B cell (primary cell): ENCODE data around the gene EML5. TPM values are rescaled to one million over a fixed set of nuclear protein-coding genes. Genes with fewer than 3 reads are reported as not detected.

ENCODE experiments used
- ATAC-seq: fragments of 200-7000 bp; cut with Tn5 transposase; one replicate; pipeline ENCODE4 v1.10.0; 2021; ENCODE audit warnings: low read depth, mild to moderate bottlenecking, moderate number of reproducible peaks, moderate library complexity
- CTCF ChIA-PET: fragments of 350-600 bp; sonication (Branson Sonifier 250); formaldehyde crosslinking; loops from one replicate; lab custom pipeline; 2021; ENCODE audit warnings: antibody characterized with exemption, inconsistent platforms; lab: Charles Lee
- POLR2A ChIA-PET: fragments of 350-600 bp; sonication (Branson Sonifier 250); formaldehyde crosslinking; loops from one replicate; lab custom pipeline; 2021; ENCODE audit warnings: antibody characterized with exemption; lab: Charles Lee
- DNase-seq: peaks from one replicate; pipeline ENCODE4 v3.0.0; 2013
- H2AFZ ChIP-seq: 2 replicates; pipeline ENCODE4 v1.6.1; 2012; ENCODE audit warnings: mild to moderate bottlenecking, low read depth, low read length; ENCODE audit not compliant: insufficient read depth, poor library complexity, severe bottlenecking
- H3K27ac ChIP-seq, 2 donors: 1 replicate in 1 of 2; 2 replicates in 1 of 2; pipeline ENCODE4 v1.5.1; 2012 to 2013; ENCODE audit warnings: low read length in 2 of 2, mild to moderate bottlenecking in 2 of 2, moderate library complexity in 1 of 2
- H3K27me3 ChIP-seq, 4 experiments: fragments of 200-600 bp in 1 of 4; sonication (generic) in 1 of 4; replicated peaks in 1 of 4; 1 replicate in 2 of 4; 2 replicates in 2 of 4; pipeline versions ENCODE4 v1.6.1 to v1.7.0; 2013 to 2016; ENCODE audit warnings: low read length in 3 of 4, mild to moderate bottlenecking in 2 of 4, mixed read lengths in 1 of 4, moderate library complexity in 1 of 4; ENCODE audit not compliant: insufficient read depth in 4 of 4, control insufficient read depth in 3 of 4; ENCODE audit errors: control extremely low read depth in 1 of 4
- H3K36me3 ChIP-seq, 2 experiments: replicated peaks in 1 of 2; 1 replicate in 1 of 2; 2 replicates in 1 of 2; pipeline versions ENCODE4 v1.6.1 to v1.7.1; 2013; ENCODE audit warnings: low read length in 1 of 2; ENCODE audit not compliant: insufficient read depth in 2 of 2, control insufficient read depth in 1 of 2; ENCODE audit errors: control extremely low read depth in 1 of 2, extremely low read depth in 1 of 2
- H3K4me1 ChIP-seq, 2 donors: fragments of 200-600 bp in 1 of 2; sonication (generic) in 1 of 2; 1 replicate in 1 of 2; 2 replicates in 1 of 2; pipeline versions ENCODE4 v1.5.1 to v1.6.1; 2013 to 2017; ENCODE audit warnings: low read length in 2 of 2; ENCODE audit not compliant: control insufficient read depth in 2 of 2, insufficient read depth in 2 of 2
- H3K4me2 ChIP-seq: replicated peaks from 2 replicates; pipeline ENCODE3; 2012; ENCODE audit warnings: mild to moderate bottlenecking, low read depth, low read length; ENCODE audit not compliant: poor library complexity, severe bottlenecking
- H3K4me3 ChIP-seq, 5 experiments: fragments of 200-600 bp in 1 of 5; sonication (generic) in 1 of 5; 1 replicate in 3 of 5; 2 replicates in 2 of 5; pipeline versions ENCODE4 v1.5.1 to v1.7.0; 2011 to 2016; ENCODE audit warnings: low read length in 4 of 5, mild to moderate bottlenecking in 4 of 5, low read depth in 2 of 5, control low read depth in 1 of 5, moderate library complexity in 1 of 5; ENCODE audit not compliant: insufficient read depth in 1 of 5; ENCODE audit errors: control extremely low read depth in 1 of 5, extremely low read depth in 1 of 5
- H3K79me2 ChIP-seq: fragments of 200-600 bp; sonication (generic); one replicate; pipeline ENCODE4 v1.6.0; 2016; ENCODE audit warnings: low read length; ENCODE audit not compliant: control insufficient read depth, insufficient read depth
- H3K9ac ChIP-seq: fragments of 200-600 bp; sonication (generic); 2 replicates; pipeline ENCODE4 v1.6.1; 2017; ENCODE audit warnings: mild to moderate bottlenecking, low read length, moderate library complexity
- H3K9me3 ChIP-seq, 3 donors: one replicate each; pipeline versions ENCODE4 v1.6.1 to v1.7.1; 2013; ENCODE audit warnings: low read length in 2 of 3; ENCODE audit not compliant: control insufficient read depth in 2 of 3, insufficient read depth in 1 of 3; ENCODE audit errors: control extremely low read depth in 1 of 3
- H4K20me1 ChIP-seq: 2 replicates; pipeline ENCODE4 v1.6.0; 2012; ENCODE audit warnings: mild to moderate bottlenecking, low read length; ENCODE audit not compliant: insufficient read depth, control insufficient read depth, poor library complexity, severe bottlenecking
- H3K27ac Mint-ChIP-seq: one replicate; pipeline ENCODE4 v1.8.0; 2021; ENCODE audit warnings: mixed read lengths
- H3K27me3 Mint-ChIP-seq: one replicate; pipeline ENCODE4 v1.8.0; 2021; ENCODE audit warnings: mixed read lengths
- H3K4me1 Mint-ChIP-seq: one replicate; pipeline ENCODE4 v1.8.0; 2021; ENCODE audit warnings: mixed read lengths
- H3K4me3 Mint-ChIP-seq: one replicate; pipeline ENCODE4 v1.8.0; 2021; ENCODE audit warnings: mixed read lengths
- H3K9me3 Mint-ChIP-seq: one replicate; pipeline ENCODE4 v1.8.0; 2022; ENCODE audit warnings: mixed read lengths; ENCODE audit not compliant: insufficient read depth
- CTCF ChIP-seq: fragments of 200-600 bp; IDR thresholded peaks from one replicate; pipeline ENCODE4 v1.8.0; 2022; ENCODE audit warnings: antibody characterized with exemption, mild to moderate bottlenecking
- EZH2 ChIP-seq: IDR thresholded peaks from 2 replicates; pipeline ENCODE4 v1.6.1; 2012; ENCODE audit warnings: borderline replicate concordance, low read depth, mild to moderate bottlenecking, moderate library complexity, low read length; ENCODE audit not compliant: insufficient read depth, poor library complexity, severe bottlenecking
- whole genome bisulfite sequencing: methylation state at CpG from one replicate; pipeline ENCODE4 v1.1.5; 2013; ENCODE audit warnings: missing lambda C conversion rate; ENCODE audit not compliant: insufficient coverage; 5-methylcytosine and 5-hydroxymethylcytosine counted together
- intact Hi-C: fragments of 100-400 bp; cut with micrococcal nuclease; formaldehyde crosslinking; loops from one replicate; pipeline ENCODE4 v1.10.0; 2022
- polyA plus RNA-seq: library from polyadenylated mRNA; depleted of rRNA; stranded (reverse); fragments of >200 nt; gene quantifications from 2 replicates; pipeline ENCODE4 v1.2.3, GENCODE V29; 2012
- total RNA-seq, 2 donors: library from RNA; stranded (reverse); fragments of 120-200 nt in 1 of 2; gene quantifications; 1 replicate in 1 of 2; 2 replicates in 1 of 2; pipeline versions ENCODE4 v1.2.3 to v1.2.4, GENCODE V29; 2013 to 2022

The EML5 gene
- total and polyA plus RNA-seq, 2 donors (not counting 1 experiment from before 2014, with no cell fraction given): 1.7 to 6.9 TPM

DNA sequence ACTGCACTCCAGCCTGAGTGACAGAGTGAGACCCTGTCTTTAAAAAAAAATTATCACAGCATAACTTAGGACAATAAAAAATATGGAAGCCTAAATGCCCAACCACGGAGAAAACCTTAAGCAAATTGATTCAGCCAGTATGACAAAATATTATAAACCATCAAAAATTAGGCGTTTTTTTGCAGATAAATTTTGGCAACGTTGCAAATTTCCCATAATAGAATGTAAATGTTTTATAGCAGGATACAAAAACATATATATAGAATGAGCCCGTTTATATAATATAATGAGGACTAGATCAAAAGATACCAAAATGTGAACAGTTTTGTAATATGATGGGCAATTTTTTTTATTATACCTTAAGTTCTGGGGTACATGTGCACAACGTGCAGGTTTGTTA lies 6.8 kb upstream of the EML5 start:
- Histone ChIP-seq H3K27ac (no peak overlapping the region), H3K4me3 (no peak overlapping the region), H3K4me2 (no peak overlapping the region), H3K36me3 (no peaks in the 10 kb centered on the region), H4K20me1 (no peaks in the 10 kb centered on the region), H3K79me2 (no peaks in the 10 kb centered on the region), H3K4me1 (no peaks in the 10 kb centered on the region), H3K9ac (no peak overlapping the region), H3K9me3 (peaks cover 0 to 4% (median 0%) of the 10 kb centered on the region in 3 donors), H2AFZ (no peak overlapping the region), H3K27me3 (peaks cover 0 to 11% (median 4%) of the 10 kb centered on the region in 4 experiments)
- H3K4me1 Mint-ChIP-seq: no peaks in the 10 kb centered on the region
- ChIA-PET POLR2A (no interaction called here), CTCF (no interaction called here)
- no peak overlapping the region for H3K4me3 Mint-ChIP-seq
- TF ChIP-seq CTCF (no peak), EZH2 (no peak)
- no CpG with 5 or more reads among the region's 5 CpGs for WGBS
- peaks cover 29% of the 10 kb centered on the region for H3K27me3 Mint-ChIP-seq
- no peak for DNase-seq
- no peaks in the 10 kb centered on the region for H3K9me3 Mint-ChIP-seq
- intact Hi-C loops: loop anchor here (10.0 kb wide), 2 partner anchors 795 to 1155 kb away; partner anchors contain the start of genes EFCAB11, GPR65 and TDP1
- no peak for ATAC-seq
- no peak overlapping the region for H3K27ac Mint-ChIP-seq

- Mint-ChIP-seq H3K4me1 (peaks cover 3% of the 10 kb centered on the region), H3K27me3 (peaks cover 16% of the 10 kb centered on the region), H3K4me3 (no peak overlapping the region), H3K27ac (no peak overlapping the region), H3K9me3 (no peaks in the 10 kb centered on the region)
- ATAC-seq (no peak), DNase-seq (no peak)
- no peak overlapping the region for H3K4me2 ChIP-seq
- H3K4me3 ChIP-seq: no peak overlapping the region
- intact Hi-C loops: loop anchor here (10.0 kb wide), 2 partner anchors 793 to 1157 kb away; partner anchors contain the start of genes EFCAB11, GPR65 and TDP1
- H3K9ac ChIP-seq: no peak overlapping the region
- no peak overlapping the region for H3K27ac ChIP-seq
- H3K4me1 ChIP-seq: peaks cover 0 to 5% of the 10 kb centered on the region in 2 donors
- H3K27me3 ChIP-seq: peaks cover 0 to 2% (median under 1%) of the 10 kb centered on the region in 4 experiments
- no peak overlapping the region for H2AFZ ChIP-seq
- ChIA-PET POLR2A (no interaction called here), CTCF (no interaction called here)
- H3K79me2 ChIP-seq: no peaks in the 10 kb centered on the region
- no peak for TF ChIP-seq EZH2
- TF ChIP-seq CTCF: no peak
- no peaks in the 10 kb centered on the region for H3K9me3 ChIP-seq
- H4K20me1 ChIP-seq: no peaks in the 10 kb centered on the region
- WGBS: 50% methylated on average over 1 of the region's 4 CpGs
- no peaks in the 10 kb centered on the region for H3K36me3 ChIP-seq
Observed at GRCh38 chr14:88798156-88798555, 5.4 kb upstream of the EML5 start.
